Fibroblast of lung (primary cell): ENCODE results near the gene ABCB7.

ENCODE experiments used
- EZH2 ChIP-seq: IDR thresholded peaks from 2 replicates; pipeline ENCODE4 v1.5.1; 2012; ENCODE audit warnings: low read length, control low read depth, mild to moderate bottlenecking; ENCODE audit errors: missing control alignments
- TF ChIP-seq, protein P1 (sequence below), 2 donors: IDR thresholded peaks in 1 of 2; conservative IDR thresholded peaks in 1 of 2; 1 replicate in 1 of 2; 2 replicates in 1 of 2; pipeline ENCODE4 v1.5.1; 2011 to 2012; ENCODE audit warnings: low read length in 2 of 2, control low read depth in 1 of 2, inconsistent platforms in 1 of 2, low read depth in 1 of 2, mild to moderate bottlenecking in 1 of 2

DNA sequence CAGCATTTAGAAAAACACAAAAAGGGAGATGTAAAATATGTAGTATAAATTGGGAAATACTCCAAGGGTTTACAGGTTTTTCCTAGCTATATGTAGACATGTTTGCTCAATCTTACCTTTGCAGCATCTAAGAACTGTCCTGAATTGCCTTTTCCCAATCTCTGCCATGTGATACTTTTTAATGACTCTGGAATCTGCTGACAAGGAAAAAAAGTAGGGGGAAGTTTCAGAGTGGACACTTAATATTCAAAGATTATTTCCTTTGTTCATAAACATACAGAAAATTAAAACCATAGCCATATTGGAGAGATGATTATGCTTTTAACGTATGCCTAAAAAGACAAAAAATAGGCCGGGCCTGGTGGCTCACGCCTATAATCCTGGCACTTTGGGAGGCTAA, 41.4 kb downstream of the ABCB7 start:
- TF ChIP-seq, protein P1, sequence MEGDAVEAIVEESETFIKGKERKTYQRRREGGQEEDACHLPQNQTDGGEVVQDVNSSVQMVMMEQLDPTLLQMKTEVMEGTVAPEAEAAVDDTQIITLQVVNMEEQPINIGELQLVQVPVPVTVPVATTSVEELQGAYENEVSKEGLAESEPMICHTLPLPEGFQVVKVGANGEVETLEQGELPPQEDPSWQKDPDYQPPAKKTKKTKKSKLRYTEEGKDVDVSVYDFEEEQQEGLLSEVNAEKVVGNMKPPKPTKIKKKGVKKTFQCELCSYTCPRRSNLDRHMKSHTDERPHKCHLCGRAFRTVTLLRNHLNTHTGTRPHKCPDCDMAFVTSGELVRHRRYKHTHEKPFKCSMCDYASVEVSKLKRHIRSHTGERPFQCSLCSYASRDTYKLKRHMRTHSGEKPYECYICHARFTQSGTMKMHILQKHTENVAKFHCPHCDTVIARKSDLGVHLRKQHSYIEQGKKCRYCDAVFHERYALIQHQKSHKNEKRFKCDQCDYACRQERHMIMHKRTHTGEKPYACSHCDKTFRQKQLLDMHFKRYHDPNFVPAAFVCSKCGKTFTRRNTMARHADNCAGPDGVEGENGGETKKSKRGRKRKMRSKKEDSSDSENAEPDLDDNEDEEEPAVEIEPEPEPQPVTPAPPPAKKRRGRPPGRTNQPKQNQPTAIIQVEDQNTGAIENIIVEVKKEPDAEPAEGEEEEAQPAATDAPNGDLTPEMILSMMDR (conservative IDR thresholded peaks at IDR 0.05 in 1 of 2, IDR thresholded peaks at IDR 0.05 in 1 of 2; ENCODE audit: low read depth in 1 of 2, low read length in 2 of 2), result no peak
- TF ChIP-seq EZH2, result no peak
